Kidney epithelial cell (primary cell): Measurements from ENCODE around the gene RBCK1. TPM values are rescaled to one million over a fixed set of nuclear protein-coding genes. Genes with fewer than 3 reads are reported as not detected.

Experiments used
- DNase-seq: peaks from one replicate; pipeline ENCODE4 v3.0.0-alpha.2; 2010; ENCODE audit warnings: low read depth
- H3K27me3 ChIP-seq: 2 replicates; pipeline ENCODE4 v1.6.0; 2011; ENCODE audit warnings: low read length; ENCODE audit not compliant: control insufficient read depth, insufficient read depth
- H3K36me3 ChIP-seq: 2 replicates; pipeline ENCODE4 v1.5.1; 2011; ENCODE audit warnings: low read length; ENCODE audit not compliant: control insufficient read depth, insufficient read depth
- H3K4me3 ChIP-seq: 2 replicates; pipeline ENCODE4 v1.5.1; 2011; ENCODE audit warnings: low read depth, mild to moderate bottlenecking, control low read depth, low read length
- CTCF ChIP-seq: IDR thresholded peaks from 2 replicates; pipeline ENCODE4 v1.5.1; 2011; ENCODE audit warnings: mild to moderate bottlenecking, moderate library complexity, low read length, control low read depth, inconsistent platforms; ENCODE audit not compliant: insufficient read depth, poor library complexity, severe bottlenecking
- total RNA-seq: library from RNA; depleted of rRNA; stranded (reverse); fragments of >200 nt; gene quantifications from 2 replicates; pipeline ENCODE4 v1.2.3, GENCODE V29; 2015

RBCK1 gene
- total RNA-seq, 1 donor from 2014 or later, result 292 TPM

- Histone ChIP-seq H3K27me3 (no peaks in the 10 kb centered on the region), H3K4me3 (no peak overlapping the region), H3K36me3 (peaks cover 7% of the 10 kb centered on the region)
- TF ChIP-seq CTCF, result no peak
- no peak for DNase-seq
These were observed 11.6 kb downstream of the RBCK1 start for GRCh38 chr20:419556-420165.

GRCh38 chr20:420166-420620, 12.1 kb downstream of the RBCK1 start:
- Histone ChIP-seq H3K27me3 (no peaks in the 10 kb centered on the region), H3K4me3 (no peak overlapping the region), H3K36me3 (peaks cover 7% of the 10 kb centered on the region)
- TF ChIP-seq CTCF, result no peak
- DNase-seq, result no peak

GRCh38 chr20:420721-421574, 12.8 kb downstream of the RBCK1 start:
- peaks cover 7% of the 10 kb centered on the region for H3K36me3 ChIP-seq
- no peak for DNase-seq
- no peaks in the 10 kb centered on the region for H3K27me3 ChIP-seq
- H3K4me3 ChIP-seq, result no peak overlapping the region
- TF ChIP-seq CTCF, result no peak

GRCh38 chr20:421685-422250, 13.7 kb downstream of the RBCK1 start:
- TF ChIP-seq CTCF, result no peak
- H3K27me3 ChIP-seq, result no peaks in the 10 kb centered on the region
- H3K36me3 ChIP-seq, result peaks cover 7% of the 10 kb centered on the region
- no peak overlapping the region for H3K4me3 ChIP-seq
- no peak for DNase-seq

- DNase-seq, result no peak
- TF ChIP-seq CTCF, result no peak
- Histone ChIP-seq H3K27me3 (no peaks in the 10 kb centered on the region), H3K36me3 (peaks cover 5% of the 10 kb centered on the region), H3K4me3 (no peak overlapping the region)
These were observed 18.5 kb downstream of the RBCK1 start for GRCh38 chr20:426566-426965.
